Esophagus squamous epithelium (tissue), 4 donors: Measurements from ENCODE around the gene VWA1.

ENCODE experiments used
- CTCF ChIP-seq, 6 experiments: fragments of 450-650 bp in 4 of 6; fragments of 200-600 bp in 2 of 6; sonication (generic) in 2 of 6; IDR thresholded peaks; one replicate each; pipeline ENCODE4 v1.5.1; 2016 to 2019; ENCODE audit warnings: antibody characterized with exemption in 6 of 6, mild to moderate bottlenecking in 4 of 6, moderate library complexity in 4 of 6
- POLR2A ChIP-seq, 4 donors: fragments of 450-650 bp; IDR thresholded peaks; one replicate each; pipeline ENCODE4 v1.6.1; 2017; ENCODE audit warnings: antibody characterized with exemption in 4 of 4, mild to moderate bottlenecking in 4 of 4, moderate library complexity in 3 of 4

- TF ChIP-seq POLR2A (IDR thresholded peaks at IDR 0.05): no peak
- TF ChIP-seq CTCF (IDR thresholded peaks at IDR 0.05): no peak
These were observed 4.3 kb upstream of the VWA1 start for GRCh38 chr1:1430992-1431844.
